ENCODE measurements around the gene KAZN. TPM values are rescaled to one million over a fixed set of nuclear protein-coding genes. Genes with fewer than 3 reads are reported as not detected.
A peak's percentile ranks its signal among the peaks of the same experiment; 100 is the strongest.

Gene KAZN
- total and polyA plus RNA-seq, 9 donors = 10.1 to 56.4 (median 27.9) TPM

GRCh38 chr1:14937288-14937949, 338.9 kb downstream of the KAZN start:
- H3K4me1 ChIP-seq (ENCODE audit: insufficient read depth) = peaks cover 15% of the 10 kb centered on the region
- intact Hi-C loops (cut with DNase I) = no loop called here
- no peaks in the 10 kb centered on the region for H3K9me3 ChIP-seq
- no peaks in the 10 kb centered on the region for H3K36me3 ChIP-seq
- 34 to 48% (median 41%) methylated on average over 11 of the region's 11 CpGs for WGBS, 3 donors
- peak in 1 of 5 donors; percentile 60 for DNase-seq
- H3K27me3 ChIP-seq = no peaks in the 10 kb centered on the region
- TF ChIP-seq EP300 (IDR thresholded peaks at IDR 0.05) = no peak
- no peak for TF ChIP-seq POLR2A (IDR thresholded peaks at IDR 0.05)
- no peak for TF ChIP-seq CTCF (IDR thresholded peaks at IDR 0.05)
- no peak overlapping the region for H3K27ac ChIP-seq
- no peak overlapping the region for H3K4me3 ChIP-seq

GRCh38 chr1:14939527-14940284, 341.2 kb downstream of the KAZN start:
- intact Hi-C loops (cut with DNase I) = no loop called here
- H3K27me3 ChIP-seq = no peaks in the 10 kb centered on the region
- WGBS, 3 donors = 90 to 92% (median 91%) methylated on average over 9 of the region's 9 CpGs
- DNase-seq = no peak
- H3K36me3 ChIP-seq = no peaks in the 10 kb centered on the region
- H3K4me3 ChIP-seq = no peak overlapping the region
- no peak overlapping the region for H3K27ac ChIP-seq
- TF ChIP-seq EP300 (IDR thresholded peaks at IDR 0.05) (no peak), CTCF (IDR thresholded peaks at IDR 0.05) (no peak), POLR2A (IDR thresholded peaks at IDR 0.05) (no peak)
- no peaks in the 10 kb centered on the region for H3K9me3 ChIP-seq
- peaks cover 22% of the 10 kb centered on the region for H3K4me1 ChIP-seq (ENCODE audit: insufficient read depth)

GRCh38 chr1:14940285-14940870, 341.9 kb downstream of the KAZN start:
- H3K9me3 ChIP-seq = no peaks in the 10 kb centered on the region
- H3K27ac ChIP-seq = no peak overlapping the region
- peaks cover 27% of the 10 kb centered on the region for H3K4me1 ChIP-seq (ENCODE audit: insufficient read depth)
- no peaks in the 10 kb centered on the region for H3K27me3 ChIP-seq
- intact Hi-C loops (cut with DNase I) = no loop called here
- WGBS, 3 donors = 48 to 52% (median 50%) methylated on average over 7 of the region's 7 CpGs
- no peak for DNase-seq
- H3K36me3 ChIP-seq = no peaks in the 10 kb centered on the region
- no peak overlapping the region for H3K4me3 ChIP-seq
- TF ChIP-seq POLR2A (IDR thresholded peaks at IDR 0.05) = no peak
- no peak for TF ChIP-seq CTCF (IDR thresholded peaks at IDR 0.05)
- no peak for TF ChIP-seq EP300 (IDR thresholded peaks at IDR 0.05)

GRCh38 chr1:14941864-14942263, 343.4 kb downstream of the KAZN start:
- H3K4me1 ChIP-seq (ENCODE audit: insufficient read depth) = peaks cover 35% of the 10 kb centered on the region
- no peaks in the 10 kb centered on the region for H3K9me3 ChIP-seq
- no peak for DNase-seq
- intact Hi-C loops (cut with DNase I) = no loop called here
- 59 to 73% (median 64%) methylated on average over 9 of the region's 9 CpGs for WGBS, 3 donors
- H3K27ac ChIP-seq = no peak overlapping the region
- no peaks in the 10 kb centered on the region for H3K27me3 ChIP-seq
- no peak overlapping the region for H3K4me3 ChIP-seq
- TF ChIP-seq POLR2A (IDR thresholded peaks at IDR 0.05) = no peak
- TF ChIP-seq EP300 (IDR thresholded peaks at IDR 0.05) = no peak
- no peak for TF ChIP-seq CTCF (IDR thresholded peaks at IDR 0.05)
- no peaks in the 10 kb centered on the region for H3K36me3 ChIP-seq
